Measurements from ENCODE around the gene XPO6.

Gene XPO6

GRCh38 chr16:28089205-28089991, 122.4 kb downstream of the XPO6 start:
- TF ChIP-seq CTCF (IDR thresholded peaks at IDR 0.05; ENCODE audit: insufficient read depth, low read depth, low read length, missing control alignments), result no peak
- DNase-seq (ENCODE audit: low read depth), result no peak
- no peak overlapping the region for H3K4me3 ChIP-seq (ENCODE audit: low read length)

GRCh38 chr16:28087675-28088300, 124.0 kb downstream of the XPO6 start:
- H3K4me3 ChIP-seq (ENCODE audit: low read length), result no peak overlapping the region
- no peak for DNase-seq (ENCODE audit: low read depth)
- TF ChIP-seq CTCF (IDR thresholded peaks at IDR 0.05; ENCODE audit: insufficient read depth, low read depth, low read length, missing control alignments), result no peak

GRCh38 chr16:28087140-28087660, 124.6 kb downstream of the XPO6 start:
- TF ChIP-seq CTCF (IDR thresholded peaks at IDR 0.05; ENCODE audit: insufficient read depth, low read depth, low read length, missing control alignments), result no peak
- no peak for DNase-seq (ENCODE audit: low read depth)
- H3K4me3 ChIP-seq (ENCODE audit: low read length), result no peak overlapping the region

GRCh38 chr16:28086186-28087139, 125.3 kb downstream of the XPO6 start:
- no peak for TF ChIP-seq CTCF (IDR thresholded peaks at IDR 0.05; ENCODE audit: insufficient read depth, low read depth, low read length, missing control alignments)
- H3K4me3 ChIP-seq (ENCODE audit: low read length), result no peak overlapping the region
- DNase-seq (ENCODE audit: low read depth), result no peak

GRCh38 chr16:28085389-28086171, 126.2 kb downstream of the XPO6 start:
- no peak for DNase-seq (ENCODE audit: low read depth)
- TF ChIP-seq CTCF (IDR thresholded peaks at IDR 0.05; ENCODE audit: insufficient read depth, low read depth, low read length, missing control alignments), result no peak
- H3K4me3 ChIP-seq (ENCODE audit: low read length), result no peak overlapping the region

- DNase-seq (ENCODE audit: low read depth), result no peak
- no peak for TF ChIP-seq CTCF (IDR thresholded peaks at IDR 0.05; ENCODE audit: insufficient read depth, low read depth, low read length, missing control alignments)
- no peak overlapping the region for H3K4me3 ChIP-seq (ENCODE audit: low read length)
Measured at GRCh38 chr16:28084209-28084608, 127.6 kb downstream of the XPO6 start.
